A204.1 (cell line): ENCODE results near the gene PAFAH1B1.
"Not testable (repeated sequence)": the region's sequence is repeated elsewhere in the genome, so short reads cannot be mapped to it uniquely, and the experiment has no call there.

Experiments used
- FAIRE-seq: peaks from 2 replicates; lab custom pipeline; 2012; peaks lifted over from hg19 to GRCh38; lab: Jason Lieb, UNC

Gene PAFAH1B1

DNA sequence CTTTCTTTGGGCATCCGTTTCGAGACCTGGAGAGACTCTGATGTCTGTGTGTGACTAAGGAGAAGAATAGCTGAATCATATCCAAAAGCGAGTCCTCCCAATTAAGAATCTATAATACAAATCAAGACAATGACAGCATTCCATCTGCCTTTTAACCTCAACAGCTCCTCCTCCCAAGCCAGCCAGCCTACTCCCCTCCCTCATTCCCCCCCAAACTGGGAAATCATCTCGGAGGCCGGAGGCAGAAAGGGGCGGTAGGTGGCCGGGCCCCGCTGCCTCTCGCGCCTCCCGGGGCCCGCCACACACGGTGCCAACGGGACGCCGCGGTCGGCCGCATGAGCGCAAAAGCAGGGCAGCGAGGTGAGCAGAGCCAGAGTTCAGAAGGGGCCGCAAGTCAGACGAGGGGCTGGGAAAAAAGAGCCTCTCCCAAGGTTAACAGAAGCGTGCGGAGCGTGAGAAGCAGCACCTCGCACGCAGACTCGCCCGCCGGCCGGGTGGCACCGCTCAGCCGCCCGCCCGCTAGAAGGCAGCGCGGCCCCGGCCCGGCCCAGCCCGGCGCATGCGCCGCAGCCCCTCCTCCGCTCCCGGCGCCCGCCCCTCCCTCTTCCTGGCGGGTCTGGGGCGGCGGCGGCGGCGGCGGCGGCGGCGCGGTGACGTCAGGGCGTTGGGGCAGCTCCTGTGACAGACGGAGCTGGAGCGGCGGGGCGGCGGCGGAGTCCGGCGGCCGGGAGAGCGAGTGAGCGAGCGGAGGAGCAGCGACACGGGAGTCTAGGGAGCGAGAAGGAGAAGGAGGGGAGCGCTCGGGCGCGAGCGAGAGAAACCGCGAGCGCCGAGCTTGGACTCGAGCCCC, at the start of gene PAFAH1B1:
PAFAH1B1 (plus strand) TSS at position 684 of the 850 bp plus-strand sequence. CDS start 44,635 bp downstream, outside the sequence.
- no peak for FAIRE-seq

DNA sequence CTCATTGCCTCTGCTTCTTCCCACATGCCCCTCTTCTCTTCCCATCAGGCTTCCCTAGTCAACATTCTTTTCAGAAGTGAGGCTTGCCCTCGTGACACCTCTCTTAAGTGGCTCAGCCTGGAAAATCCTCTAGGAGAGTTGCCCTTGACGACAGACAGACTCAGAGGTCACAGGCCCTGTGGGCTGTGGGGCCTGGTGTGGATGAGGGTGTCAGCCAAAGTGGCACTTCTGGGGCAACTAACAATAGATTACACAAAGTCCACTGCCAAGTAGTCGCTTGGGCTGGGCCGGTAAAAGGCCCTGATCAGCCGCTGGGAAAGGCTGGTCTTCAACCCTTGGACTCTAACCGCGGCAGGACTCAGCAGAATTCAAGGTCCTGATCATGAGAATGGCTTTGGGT, 48.1 kb upstream of the PAFAH1B1 start:
- no peak for FAIRE-seq

DNA sequence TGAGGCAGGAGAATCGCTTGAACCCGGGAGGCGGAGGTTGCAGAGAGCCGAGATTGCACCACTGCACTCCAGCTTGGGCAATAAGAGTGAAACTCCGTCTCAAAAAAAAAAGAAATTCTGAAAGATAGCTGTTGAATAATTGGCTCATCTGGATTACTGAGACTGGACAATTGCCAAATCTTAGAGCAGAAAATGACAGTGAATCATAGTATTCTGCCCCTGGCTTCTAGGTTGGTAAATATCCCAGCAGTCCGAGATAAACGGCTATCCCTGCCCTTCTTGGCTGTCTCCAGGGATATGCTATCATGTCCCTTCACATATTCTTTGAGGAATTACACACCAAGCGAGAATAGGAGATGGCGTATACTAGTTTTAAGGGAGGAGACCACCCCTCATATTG, 46.3 kb upstream of the PAFAH1B1 start:
- no peak for FAIRE-seq

DNA sequence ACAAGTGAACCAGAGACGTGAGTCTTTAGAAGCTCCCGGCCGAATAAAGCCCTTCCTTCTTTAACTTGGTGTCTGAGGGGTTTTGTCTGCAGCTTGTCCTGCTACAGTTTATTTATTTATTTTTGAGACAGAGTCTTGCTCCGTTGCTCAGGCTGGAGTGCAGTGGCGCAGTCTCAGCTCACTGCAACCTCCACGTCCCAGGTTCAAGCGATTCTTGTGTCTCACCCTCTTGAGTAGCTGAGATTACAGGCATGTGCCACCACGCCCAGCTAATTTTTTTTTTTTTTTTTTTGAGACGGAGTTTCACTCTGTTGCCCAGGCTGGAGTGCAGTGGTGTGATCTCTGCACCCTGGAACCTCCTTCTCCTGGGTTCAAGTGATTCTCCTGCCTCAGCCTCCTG, 45.4 kb upstream of the PAFAH1B1 start:
- FAIRE-seq, result not testable (repeated sequence)

DNA sequence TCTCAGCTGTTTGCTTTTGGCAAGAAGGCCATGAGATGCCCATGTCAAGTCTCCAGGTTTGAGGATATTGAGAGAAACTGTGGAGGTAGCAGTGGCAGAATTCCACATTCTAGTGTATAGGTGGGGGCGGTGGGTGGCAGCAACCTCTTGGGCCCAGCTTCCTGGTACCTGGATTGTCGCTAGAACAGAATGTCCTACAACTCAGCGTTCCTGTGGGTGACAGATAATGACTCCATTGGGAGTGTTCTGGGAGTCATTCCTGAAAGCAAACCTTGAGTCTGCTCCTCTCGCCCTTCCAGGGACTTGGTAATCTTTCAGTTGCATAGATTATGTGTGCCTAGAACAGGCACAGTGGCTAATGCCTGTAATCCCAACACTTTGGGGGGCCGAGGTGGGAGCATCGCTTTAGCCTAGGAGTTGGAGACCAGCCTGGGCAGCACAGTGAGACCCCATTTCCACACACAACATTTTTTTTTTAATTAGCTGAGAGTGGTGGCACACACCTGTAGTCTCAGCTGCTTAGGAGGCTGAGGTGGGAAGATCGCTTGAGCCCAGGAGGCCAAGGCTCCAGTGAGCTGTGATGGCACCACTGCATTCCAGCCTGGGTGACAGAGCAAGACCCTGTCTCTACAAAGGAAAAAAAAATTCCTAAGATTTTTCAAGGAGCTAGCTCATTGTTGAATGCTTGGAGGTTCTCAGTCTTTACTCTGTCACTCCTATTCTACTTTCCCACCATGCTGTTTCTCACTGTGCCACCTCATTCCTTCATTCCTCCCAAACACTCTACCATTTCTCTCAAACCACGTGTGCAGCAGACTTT, 43.9 kb upstream of the PAFAH1B1 start:
- no peak for FAIRE-seq

DNA sequence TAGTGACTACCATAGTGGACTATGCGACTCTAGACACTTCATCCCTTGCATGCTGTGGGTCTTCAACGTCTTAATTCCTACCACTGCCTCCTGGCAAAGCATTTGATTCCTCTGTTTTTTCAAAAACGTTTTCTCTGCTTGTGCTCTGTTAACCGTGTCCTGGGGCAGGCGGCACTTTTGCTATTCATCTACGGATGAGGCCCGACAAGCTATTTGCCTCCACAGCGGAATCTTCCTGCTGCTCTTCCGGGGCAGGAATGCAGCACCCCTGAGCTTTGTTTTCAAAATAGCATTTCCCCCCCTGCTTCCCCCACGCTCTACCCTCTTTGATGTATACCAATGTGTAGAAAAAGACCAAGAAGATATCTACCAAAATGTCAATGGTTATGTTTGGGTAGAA, 42.0 kb upstream of the PAFAH1B1 start:
- FAIRE-seq, result no peak

DNA sequence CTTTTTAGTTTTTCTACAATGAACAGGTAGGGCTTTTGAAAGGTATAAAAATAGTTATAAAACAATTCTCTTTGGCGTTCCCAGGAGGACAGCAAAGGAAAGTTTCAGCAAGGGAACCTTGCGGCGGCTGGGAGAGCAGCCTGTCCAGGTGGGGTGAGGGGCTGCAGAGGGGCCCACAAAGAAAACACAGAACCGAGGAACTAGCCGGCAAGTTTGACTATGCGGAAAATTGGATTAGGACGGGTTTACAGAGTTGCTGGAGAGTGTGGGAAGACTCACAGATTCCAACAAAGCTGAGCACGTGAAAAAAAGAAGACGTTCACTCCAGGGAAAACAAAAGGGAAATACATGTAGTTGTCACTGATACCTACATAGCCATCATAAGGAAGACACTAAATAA, 41.5 kb upstream of the PAFAH1B1 start:
- FAIRE-seq, result no peak

DNA sequence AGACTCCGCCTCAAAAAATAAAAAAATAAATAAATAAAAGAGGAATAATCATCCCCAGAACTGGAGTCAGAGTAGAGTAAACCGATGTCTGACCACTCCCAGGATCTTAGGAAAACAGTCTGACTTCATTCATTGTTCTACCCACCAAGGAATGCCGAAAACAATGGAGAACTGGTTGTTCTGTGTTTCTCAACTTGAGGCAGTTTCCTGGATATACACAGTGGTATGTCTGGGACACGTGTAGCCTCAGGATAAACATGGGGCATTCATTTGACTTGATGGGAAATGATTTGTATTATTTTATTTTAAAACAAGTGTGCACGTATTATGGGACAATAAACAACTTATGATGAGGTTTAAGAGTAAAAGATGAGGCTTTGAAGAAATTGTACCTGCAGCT, 32.8 kb upstream of the PAFAH1B1 start:
- no peak for FAIRE-seq

DNA sequence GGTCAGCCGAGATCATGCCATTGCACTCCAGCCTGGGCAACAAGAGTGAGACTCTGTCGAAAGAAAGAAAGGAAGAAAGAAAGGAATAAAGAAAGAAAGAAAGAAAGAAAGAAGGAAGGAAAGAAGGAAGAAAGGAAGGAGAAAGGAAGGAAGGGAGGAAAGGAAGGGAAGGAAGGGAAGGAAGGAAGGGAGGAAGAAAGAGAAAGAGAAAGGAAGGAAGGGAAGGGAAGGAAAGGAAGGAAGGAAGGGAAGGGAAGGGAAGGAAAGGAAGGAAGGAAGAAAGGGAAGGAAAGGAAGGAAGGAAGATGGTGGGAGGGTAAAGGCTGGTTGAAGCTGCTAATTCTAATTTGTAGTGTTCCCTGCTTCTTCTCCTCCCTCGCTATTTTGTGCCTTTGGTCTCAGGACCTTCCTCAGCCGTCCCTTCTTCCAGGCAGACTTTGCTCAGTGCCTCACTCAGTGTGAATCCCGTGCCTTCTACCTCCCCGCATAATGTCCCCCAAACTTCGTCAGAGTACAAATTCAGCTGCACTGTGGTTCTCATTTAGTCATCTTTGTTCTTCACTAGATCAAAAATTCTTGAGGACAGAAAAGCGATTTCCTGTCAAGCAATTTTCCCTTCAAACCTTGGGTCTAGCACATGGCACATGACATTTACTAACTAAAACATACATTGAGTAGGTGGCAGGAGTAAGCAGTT, 31.1 kb upstream of the PAFAH1B1 start:
- FAIRE-seq, result no peak

DNA sequence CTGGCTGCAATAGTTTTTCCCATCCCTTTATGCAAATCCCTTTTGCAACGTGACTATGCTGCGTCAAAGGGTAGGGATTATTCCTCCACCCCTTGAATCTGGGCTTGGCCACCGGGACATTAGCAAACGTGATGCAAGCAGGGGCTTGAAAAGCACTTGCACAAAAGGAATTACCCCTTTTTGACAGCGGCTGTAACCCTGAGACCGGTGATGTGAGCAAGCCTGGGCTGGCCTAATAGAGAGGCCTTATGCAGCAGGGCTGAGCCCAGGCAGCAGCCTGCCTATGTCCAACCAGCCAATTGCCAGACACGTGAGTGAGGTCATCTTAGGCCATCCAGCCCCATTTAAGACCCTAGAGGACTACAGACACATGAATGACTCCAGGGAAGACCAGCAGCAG, 30.4 kb upstream of the PAFAH1B1 start:
- no peak for FAIRE-seq

DNA sequence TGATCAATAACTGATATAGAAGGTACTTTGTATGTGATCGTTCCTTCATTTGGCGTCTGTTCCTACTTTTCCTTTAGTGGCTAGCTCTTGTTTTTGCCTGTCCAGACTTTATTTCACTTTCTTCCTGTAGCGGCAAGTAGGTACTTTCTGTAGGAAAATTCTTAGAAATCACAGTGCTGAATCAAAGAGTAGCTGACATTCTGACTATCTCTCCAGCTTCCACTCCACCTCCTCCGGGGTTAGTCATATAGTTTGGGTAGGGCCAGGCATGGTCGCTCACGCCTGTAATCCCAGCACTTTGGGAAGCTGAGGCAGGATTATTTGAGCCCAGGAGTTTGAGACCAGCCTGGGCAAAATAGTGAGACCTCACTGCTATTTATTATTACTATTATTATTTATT, 29.9 kb upstream of the PAFAH1B1 start:
- no peak for FAIRE-seq

DNA sequence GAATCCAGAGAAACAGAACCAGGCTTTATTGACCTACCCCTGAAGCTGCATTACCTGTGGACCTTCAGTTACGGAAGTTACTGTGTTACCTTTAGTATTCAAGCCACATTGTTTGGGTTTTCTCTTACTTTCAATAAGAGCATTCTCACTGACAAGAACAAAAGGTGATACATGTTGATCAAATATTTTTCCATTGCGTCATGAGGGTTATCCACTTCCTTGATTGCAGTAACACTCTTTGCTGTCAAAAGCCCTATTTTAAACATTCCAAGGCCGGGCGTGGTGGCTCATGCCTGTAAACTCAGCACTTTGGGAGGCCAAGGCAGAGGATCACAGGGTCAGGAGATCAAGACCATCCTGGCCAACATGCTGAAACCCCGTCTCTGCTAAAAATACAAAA, 28.6 kb upstream of the PAFAH1B1 start:
- FAIRE-seq, result no peak

DNA sequence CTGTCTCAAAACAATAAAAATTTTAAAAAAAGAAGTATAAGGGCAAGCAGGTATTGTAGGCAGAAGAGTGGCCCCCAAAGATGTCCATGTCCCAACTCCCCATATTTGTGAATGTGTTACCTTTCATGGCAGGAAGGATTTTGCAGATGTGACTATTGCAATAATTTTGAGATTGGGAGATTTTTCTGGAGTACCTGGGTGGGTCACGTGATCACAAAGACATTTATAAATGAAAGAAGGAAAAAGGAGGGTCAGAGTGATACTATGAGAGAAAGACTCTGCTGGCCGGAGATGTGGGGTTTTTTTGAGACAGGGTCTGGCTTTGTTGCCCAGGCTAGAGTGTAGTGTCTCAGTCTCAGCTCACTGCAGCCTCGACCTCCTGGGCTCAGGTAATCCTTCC, 27.4 kb upstream of the PAFAH1B1 start:
- FAIRE-seq, result no peak

DNA sequence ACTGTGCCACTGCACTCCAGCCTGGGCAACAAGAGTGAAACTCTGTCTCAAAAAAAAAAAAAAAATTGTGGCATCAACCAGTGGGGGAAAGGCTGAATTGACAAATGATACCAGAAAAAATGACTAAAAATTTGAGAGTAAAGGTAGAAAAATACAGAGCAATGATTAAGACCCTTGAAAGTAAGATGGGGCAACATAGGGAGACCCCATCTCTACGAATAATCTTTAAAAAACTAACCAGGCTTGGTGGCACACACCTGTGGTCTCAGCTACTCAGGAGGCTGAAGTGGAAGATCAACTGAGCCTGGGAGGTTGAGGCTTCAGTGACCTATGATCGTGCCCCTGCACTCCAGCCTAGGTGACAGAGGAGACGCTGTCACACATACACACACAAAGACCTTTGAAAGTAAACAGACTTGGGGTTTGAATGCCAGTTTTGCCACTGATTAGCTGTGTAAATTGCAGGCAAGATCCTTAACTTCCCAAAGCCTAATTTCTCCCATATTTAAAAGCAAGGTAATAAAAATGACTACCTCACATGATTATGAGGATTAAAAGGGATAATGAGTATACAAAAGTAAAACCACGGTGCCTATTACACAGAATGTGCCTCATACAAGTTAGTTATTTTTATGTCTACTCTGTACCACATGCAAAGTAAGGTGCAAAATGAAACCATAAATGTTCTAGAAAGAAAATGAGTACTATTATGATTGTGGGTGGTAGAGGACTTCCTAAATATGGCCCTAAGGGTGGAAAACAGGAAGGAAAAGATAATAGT, 21.7 kb upstream of the PAFAH1B1 start:
- no peak for FAIRE-seq

DNA sequence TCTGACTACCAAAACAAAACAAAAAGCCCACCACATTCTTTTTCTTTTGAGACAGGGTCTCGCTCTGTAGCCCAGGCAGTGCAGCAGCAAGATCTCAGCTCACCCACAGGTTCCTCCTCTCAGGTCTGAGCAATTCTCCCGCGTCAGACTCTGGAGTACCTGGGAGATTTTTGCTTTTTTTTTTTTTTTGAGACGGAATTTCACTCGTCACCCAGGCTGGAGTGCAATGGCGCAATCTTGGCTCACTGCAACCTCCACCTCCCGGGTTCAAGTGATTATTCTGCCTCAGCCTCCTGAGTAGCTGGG, 21.2 kb upstream of the PAFAH1B1 start:
- FAIRE-seq, result not testable (repeated sequence)

DNA sequence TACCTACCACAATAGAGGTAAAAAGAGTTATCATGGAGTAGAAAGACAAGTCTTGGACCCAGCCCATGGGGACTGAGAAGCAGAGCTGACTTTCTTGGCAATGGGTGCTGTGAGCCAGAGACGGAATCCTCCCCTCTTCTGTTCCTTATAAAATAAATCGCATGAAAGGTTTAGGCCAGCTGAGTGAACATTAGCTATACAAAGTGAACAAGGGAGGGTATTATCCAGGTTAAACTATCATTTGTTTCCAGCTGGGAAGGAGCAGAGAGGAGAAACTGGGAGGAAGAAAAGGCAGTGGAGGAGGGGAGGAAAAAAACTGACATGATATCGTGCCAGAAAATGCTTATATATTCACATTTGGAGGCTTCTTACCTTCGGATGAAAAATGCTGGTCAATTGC, 13.3 kb upstream of the PAFAH1B1 start:
- FAIRE-seq, result no peak

DNA sequence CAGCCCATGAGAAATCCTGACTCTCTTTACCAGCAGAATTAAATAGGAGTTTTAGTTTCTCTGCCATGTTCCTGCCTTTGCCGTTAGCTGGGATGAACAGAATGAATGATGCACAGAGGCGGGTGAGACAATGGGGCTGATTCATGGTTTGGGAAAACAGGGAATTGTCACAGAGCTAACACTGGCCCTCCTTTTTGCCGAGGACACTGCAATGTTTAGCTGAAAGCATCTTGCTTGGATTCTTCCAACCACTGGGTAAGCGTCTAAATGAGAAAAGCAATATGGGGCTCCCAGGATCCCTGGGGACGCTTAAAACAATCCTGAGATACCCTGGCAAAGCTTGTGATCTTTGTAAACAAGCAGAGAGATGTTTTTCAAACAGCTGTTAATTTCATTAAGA, 12.8 kb upstream of the PAFAH1B1 start:
- no peak for FAIRE-seq

DNA sequence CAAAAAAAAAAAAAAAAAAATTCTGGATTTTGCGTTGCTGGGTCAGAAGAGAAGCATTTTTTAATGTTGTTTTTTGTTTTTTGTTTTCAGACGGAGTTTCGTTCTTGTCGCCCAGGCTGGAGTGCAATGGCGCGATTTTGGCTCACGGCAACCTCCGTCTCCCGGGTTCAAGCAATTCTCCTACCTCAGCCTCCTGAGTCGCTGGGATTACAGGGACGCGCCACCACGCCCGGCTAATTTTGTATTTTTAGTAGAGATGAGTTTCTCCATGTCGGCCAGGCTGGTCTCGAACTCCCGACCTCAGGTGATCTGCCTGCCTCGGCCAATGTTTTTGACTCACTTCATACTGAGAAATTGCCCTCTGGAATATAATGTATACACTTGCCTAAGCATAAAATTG, 11.0 kb upstream of the PAFAH1B1 start:
- no peak for FAIRE-seq

DNA sequence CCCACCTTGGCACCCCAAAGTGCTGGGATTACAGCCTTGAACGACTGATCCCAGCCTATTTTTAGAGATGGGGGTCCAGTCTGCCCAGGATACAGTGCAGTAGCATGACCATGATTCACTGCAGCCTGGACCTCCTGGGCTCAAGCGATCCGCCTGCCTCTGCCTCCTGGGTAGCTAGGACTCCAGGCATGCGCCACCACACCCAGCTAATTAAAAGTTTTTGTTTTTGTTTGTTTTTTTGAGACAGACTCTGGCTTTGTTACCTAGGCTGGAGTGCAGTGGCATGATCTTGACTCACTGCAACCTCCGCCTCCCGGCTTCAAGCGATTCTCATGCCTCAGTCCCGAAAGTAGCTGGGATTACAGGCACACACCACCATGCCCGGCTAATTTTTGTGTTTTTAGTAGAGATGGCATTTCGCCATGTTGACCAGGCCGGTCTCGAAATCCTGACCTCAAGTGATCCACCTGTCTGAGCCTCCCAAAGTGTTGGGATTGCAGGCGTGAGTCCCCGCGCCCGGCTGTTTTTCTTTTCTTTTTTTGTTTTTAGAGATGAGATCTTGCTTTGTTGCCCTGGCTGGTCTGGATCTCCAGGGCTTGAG, 2.3 kb upstream of the PAFAH1B1 start:
- FAIRE-seq, result no peak

DNA sequence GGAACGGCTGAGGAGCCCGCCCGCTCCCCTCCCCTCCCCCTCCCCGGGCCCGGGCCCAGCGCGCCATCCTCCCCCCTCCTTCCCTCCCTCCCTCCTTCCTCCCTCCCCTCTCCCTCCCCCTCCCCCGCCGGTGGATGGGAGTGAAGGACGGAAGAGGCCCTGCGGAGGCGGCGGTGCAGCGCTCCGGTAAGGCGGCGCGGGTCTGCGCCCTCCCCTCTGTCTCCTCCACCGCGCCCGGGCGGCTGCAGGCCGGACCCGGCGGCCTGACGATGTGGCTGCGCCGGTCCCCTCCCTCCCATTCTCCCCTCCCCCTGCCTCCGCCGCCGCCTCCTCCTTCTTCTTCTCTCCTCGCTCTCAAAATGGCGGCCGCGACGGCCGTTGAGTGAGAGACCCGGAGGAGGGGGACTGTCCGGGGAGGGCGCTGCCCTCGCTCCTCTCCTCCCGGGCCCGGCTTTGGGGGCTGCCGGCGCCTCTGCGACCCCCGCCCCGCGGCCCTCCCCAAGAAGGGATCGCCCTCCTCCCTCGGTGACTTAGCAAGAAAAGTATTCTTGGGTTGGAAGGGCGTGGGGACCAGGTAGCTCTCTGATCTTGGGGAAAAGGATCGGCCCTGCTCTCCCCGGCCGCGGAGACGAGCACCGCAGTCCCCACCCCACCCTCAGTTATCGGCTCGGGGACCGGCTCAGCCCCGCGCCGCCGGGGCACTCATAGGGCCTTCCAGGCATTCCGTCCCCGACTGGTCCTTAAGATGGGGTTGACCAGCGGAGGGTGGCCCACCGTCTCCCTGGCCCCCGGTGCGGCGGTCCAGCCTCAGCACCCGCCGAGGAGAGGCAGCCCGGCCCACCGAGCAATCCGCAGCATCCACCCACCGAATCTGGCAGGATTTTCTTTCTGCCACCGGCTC, 617 bp downstream of the PAFAH1B1 start:
- FAIRE-seq, result no peak
